GM06990 (cell line): ENCODE data around the gene HS6ST2.
"Not testable (repeated sequence)": the region's sequence is repeated elsewhere in the genome, so short reads cannot be mapped to it uniquely, and the experiment has no call there.

Experiments
- DNase-seq: peaks from one replicate; pipeline ENCODE4 v3.0.0-alpha.2; 2011; ENCODE audit not compliant: insufficient read length; ENCODE audit errors: extremely low read depth
- H3K27me3 ChIP-seq: replicated peaks from 2 replicates; pipeline ENCODE4 v1.6.0; 2011; ENCODE audit warnings: low read length; ENCODE audit not compliant: control insufficient read depth, insufficient read depth
- H3K36me3 ChIP-seq: 2 replicates; pipeline ENCODE4 v1.5.1; 2011; ENCODE audit warnings: low read length; ENCODE audit not compliant: control insufficient read depth, insufficient read depth
- H3K4me3 ChIP-seq: replicated peaks from 2 replicates; pipeline ENCODE4 v1.5.1; 2011; ENCODE audit warnings: low read depth, mild to moderate bottlenecking, control low read depth, low read length
- TF ChIP-seq, protein P1 (sequence below): IDR thresholded peaks from 2 replicates; pipeline ENCODE4 v1.5.1; 2011; ENCODE audit warnings: low read length, control low read depth, mild to moderate bottlenecking, inconsistent platforms; ENCODE audit not compliant: insufficient read depth, poor library complexity, severe bottlenecking

HS6ST2 gene

DNA sequence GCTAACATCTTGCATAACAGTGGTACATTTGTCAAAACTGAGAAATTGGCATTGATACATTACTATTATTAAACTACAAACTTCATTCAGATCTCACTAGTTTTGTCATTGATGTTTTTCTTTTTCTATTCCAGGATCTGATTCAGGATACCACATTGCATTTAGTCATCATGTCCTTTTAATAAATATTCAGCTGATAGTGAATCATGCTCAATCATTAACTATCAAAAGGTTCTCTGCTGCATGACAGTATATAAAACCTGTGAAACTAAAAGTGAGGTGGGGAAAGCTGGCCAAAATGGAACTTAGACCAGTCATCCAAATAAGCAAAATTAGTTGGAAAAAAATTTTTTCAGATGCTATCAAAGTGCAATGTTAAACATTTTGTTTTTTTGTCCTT, 28.1 kb upstream of the HS6ST2 start:
- no peak overlapping the region for H3K4me3 ChIP-seq
- H3K36me3 ChIP-seq: no peaks in the 10 kb centered on the region
- TF ChIP-seq, protein P1, sequence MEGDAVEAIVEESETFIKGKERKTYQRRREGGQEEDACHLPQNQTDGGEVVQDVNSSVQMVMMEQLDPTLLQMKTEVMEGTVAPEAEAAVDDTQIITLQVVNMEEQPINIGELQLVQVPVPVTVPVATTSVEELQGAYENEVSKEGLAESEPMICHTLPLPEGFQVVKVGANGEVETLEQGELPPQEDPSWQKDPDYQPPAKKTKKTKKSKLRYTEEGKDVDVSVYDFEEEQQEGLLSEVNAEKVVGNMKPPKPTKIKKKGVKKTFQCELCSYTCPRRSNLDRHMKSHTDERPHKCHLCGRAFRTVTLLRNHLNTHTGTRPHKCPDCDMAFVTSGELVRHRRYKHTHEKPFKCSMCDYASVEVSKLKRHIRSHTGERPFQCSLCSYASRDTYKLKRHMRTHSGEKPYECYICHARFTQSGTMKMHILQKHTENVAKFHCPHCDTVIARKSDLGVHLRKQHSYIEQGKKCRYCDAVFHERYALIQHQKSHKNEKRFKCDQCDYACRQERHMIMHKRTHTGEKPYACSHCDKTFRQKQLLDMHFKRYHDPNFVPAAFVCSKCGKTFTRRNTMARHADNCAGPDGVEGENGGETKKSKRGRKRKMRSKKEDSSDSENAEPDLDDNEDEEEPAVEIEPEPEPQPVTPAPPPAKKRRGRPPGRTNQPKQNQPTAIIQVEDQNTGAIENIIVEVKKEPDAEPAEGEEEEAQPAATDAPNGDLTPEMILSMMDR: no peak
- H3K27me3 ChIP-seq: no peaks in the 10 kb centered on the region
- no peak for DNase-seq

DNA sequence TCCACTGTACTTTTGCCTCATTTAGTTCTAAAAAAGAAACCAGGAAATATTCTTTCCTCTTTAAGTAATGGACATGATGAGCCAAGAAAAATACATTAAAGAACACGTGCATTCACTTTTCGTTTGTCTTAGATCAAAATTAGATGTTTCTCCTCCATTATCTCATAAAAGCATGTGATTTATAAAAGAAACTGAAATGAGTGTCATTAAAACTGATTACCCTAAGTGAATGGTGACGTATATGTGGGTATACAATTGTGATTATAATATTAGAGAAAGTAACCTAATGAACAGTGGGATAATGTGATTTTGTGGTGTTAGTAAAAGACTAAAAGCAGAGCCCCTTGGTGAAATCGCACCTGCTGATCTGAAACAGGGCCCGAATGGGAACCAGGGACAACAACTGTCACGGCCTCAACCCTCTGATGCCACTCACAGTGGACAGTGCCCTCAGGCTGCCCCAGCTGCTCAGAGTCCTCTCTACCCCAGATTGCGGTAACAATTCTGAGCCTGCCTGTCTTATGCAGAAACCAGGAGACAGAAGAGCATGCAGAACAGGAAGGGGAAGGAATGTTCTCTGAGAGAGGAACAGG, 25.7 kb upstream of the HS6ST2 start:
- TF ChIP-seq, protein P1: no peak
- no peak for DNase-seq
- Histone ChIP-seq H3K27me3 (no peaks in the 10 kb centered on the region), H3K4me3 (no peak overlapping the region), H3K36me3 (no peaks in the 10 kb centered on the region)

DNA sequence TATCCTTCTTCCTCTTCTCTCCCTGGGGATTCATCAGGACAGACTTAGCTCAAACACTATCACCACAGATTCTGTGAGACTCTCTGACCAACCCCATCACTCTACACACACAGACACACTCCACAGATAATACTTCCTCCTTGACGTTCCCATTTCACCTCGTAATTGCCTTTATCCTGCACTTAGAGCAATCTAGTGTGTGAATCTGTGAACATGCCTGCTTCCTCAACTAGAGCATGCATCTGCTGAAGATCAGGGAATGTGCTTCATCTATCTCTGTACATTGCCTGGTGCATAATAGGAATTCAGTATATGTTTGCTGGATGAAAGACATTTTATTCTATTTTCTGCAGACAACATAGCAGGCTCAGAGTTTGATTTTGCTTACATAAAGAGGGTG, 25.1 kb upstream of the HS6ST2 start:
- DNase-seq: no peak
- no peak overlapping the region for H3K4me3 ChIP-seq
- H3K27me3 ChIP-seq: no peaks in the 10 kb centered on the region
- TF ChIP-seq, protein P1: no peak
- no peaks in the 10 kb centered on the region for H3K36me3 ChIP-seq

DNA sequence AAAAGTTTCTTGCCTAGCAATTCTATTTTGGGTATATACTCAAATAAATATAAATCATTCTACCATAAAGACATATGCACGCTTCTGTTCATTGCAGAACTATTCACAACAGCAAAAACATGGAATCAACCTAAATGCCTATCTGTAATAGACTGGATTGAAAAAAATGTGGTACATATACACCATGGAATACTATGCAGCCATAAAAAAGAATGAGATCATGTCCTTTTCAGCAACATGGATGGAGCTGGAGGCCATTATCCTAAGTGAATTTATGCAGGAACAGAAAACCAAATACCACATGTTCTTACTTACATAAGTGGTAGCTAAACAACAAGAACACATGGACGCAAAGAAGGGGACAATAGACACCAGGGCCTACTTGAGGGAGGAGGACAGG, 21.6 kb upstream of the HS6ST2 start:
- not testable (repeated sequence) for DNase-seq, H3K36me3 ChIP-seq, H3K4me3 ChIP-seq, H3K27me3 ChIP-seq

DNA sequence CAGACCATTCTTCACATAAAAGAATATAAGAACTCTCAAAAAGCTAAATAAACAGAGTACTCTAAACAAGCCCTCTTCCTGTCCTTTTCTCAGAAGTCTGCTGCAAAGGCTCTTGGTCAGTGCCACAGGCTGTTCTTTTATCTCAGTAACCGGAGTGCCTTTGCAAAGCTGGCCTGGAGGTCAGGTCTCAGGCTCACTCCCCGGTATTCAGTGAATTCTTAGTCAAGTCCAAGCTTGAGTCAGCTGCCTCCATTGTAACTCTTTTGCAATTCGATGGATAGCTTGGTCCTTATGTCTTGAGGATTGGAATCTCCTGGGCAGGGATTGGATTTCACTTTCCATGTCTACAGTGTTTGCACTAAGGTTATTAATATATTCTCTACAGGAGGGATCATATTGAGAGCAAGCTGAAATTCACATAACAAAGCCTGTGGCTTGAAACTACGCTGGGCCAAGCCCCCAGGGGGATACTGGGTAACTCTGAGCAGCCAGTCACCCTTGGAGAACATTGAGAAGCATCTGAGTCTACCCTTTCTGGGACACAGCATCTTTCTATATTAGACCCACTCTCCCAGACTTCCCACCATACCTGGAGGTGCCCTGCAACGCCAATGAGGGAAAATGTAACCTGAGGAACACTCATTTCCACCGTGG, 10.0 kb upstream of the HS6ST2 start:
- Histone ChIP-seq H3K27me3 (no peaks in the 10 kb centered on the region), H3K36me3 (no peaks in the 10 kb centered on the region), H3K4me3 (no peak overlapping the region)
- TF ChIP-seq, protein P1: no peak
- no peak for DNase-seq

DNA sequence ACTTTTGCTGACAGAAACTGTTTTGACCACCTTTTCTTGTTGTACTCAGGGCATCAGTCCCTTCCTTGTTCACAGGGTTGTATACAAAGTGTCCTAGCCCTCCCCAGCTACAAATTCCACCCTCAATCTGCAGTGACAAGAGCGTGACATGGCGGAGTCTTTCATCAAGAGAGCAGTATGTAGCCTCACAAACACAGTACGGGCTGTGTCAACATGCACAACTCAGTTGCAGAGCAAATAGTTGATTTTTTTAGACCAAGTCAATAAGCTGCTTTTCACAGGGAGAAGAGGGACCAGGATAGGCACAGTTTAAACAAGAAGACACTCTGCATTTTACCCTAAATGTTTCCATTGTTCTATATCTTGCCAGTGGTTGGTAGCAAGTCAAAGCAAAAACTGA, 8.6 kb upstream of the HS6ST2 start:
- H3K4me3 ChIP-seq: no peak overlapping the region
- H3K36me3 ChIP-seq: no peaks in the 10 kb centered on the region
- TF ChIP-seq, protein P1: no peak
- DNase-seq: no peak
- no peaks in the 10 kb centered on the region for H3K27me3 ChIP-seq
